Activated naive CD8-positive, alpha-beta T cell treated with anti-CD3 and anti-CD28 coated beads, Interleukin-2, amount 10 ng/mL, durations not matched to agents 7 days and 5 days (primary cell): ENCODE data around the gene MAP3K10. TPM values are rescaled to one million over a fixed set of nuclear protein-coding genes. Genes with fewer than 3 reads are reported as not detected.
"Not testable (repeated sequence)": the region's sequence is repeated elsewhere in the genome, so short reads cannot be mapped to it uniquely, and the experiment has no call there.

Experiments used
- ATAC-seq: fragments of 150-1000 bp; cut with Tn5 transposase; one replicate; pipeline ENCODE4 v1.10.0; 2021; ENCODE audit warnings: low read depth, moderate library complexity
- POLR2A ChIA-PET: fragments of 350-600 bp; sonication (Branson Sonifier 250); formaldehyde crosslinking; loops from one replicate; lab custom pipeline; 2021; ENCODE audit warnings: antibody characterized with exemption; lab: Charles Lee
- DNase-seq: peaks from one replicate; pipeline ENCODE4 v3.0.0; 2021
- H3K27ac Mint-ChIP-seq: one replicate; pipeline ENCODE4 v1.8.0; 2022; ENCODE audit warnings: mild to moderate bottlenecking, mixed read lengths
- H3K27me3 Mint-ChIP-seq: one replicate; pipeline ENCODE4 v1.8.0; 2022; ENCODE audit warnings: mild to moderate bottlenecking, moderate library complexity, mixed read lengths
- H3K36me3 Mint-ChIP-seq: one replicate; pipeline ENCODE4 v1.8.0; 2021; ENCODE audit warnings: mild to moderate bottlenecking, mixed read lengths
- H3K4me1 Mint-ChIP-seq: one replicate; pipeline ENCODE4 v1.8.0; 2021; ENCODE audit warnings: mixed read lengths
- H3K4me3 Mint-ChIP-seq: one replicate; pipeline ENCODE4 v1.8.0; 2022; ENCODE audit warnings: mild to moderate bottlenecking, moderate library complexity, mixed read lengths
- H3K9me3 Mint-ChIP-seq: one replicate; pipeline ENCODE4 v1.8.0; 2021; ENCODE audit warnings: mixed read lengths
- total RNA-seq, 2 experiments: library from RNA; stranded (reverse); gene quantifications; one replicate each; pipeline ENCODE4 v1.2.3, GENCODE V29; 2021

Gene MAP3K10
- total RNA-seq, 2 experiments from 2014 or later: 25.6 to 26.4 TPM

GRCh38 chr19:40157059-40157458 lies 34.2 kb upstream of the MAP3K10 start:
- Mint-ChIP-seq H3K36me3 (no peaks in the 10 kb centered on the region), H3K4me1 (peaks cover 5% of the 10 kb centered on the region), H3K27ac (no peak overlapping the region), H3K27me3 (no peaks in the 10 kb centered on the region), H3K9me3 (no peaks in the 10 kb centered on the region), H3K4me3 (no peak overlapping the region)
- POLR2A ChIA-PET: interaction anchor here (0.6 kb wide), 1 partner anchor 17 kb away, joined by 3 read pairs; no protein-coding TSS in a partner anchor
- ATAC-seq: no peak
- DNase-seq: no peak

- Mint-ChIP-seq H3K4me1 (peaks cover 10% of the 10 kb centered on the region), H3K4me3 (no peak overlapping the region), H3K9me3 (no peaks in the 10 kb centered on the region), H3K36me3 (no peaks in the 10 kb centered on the region), H3K27me3 (no peaks in the 10 kb centered on the region), H3K27ac (no peak overlapping the region)
- POLR2A ChIA-PET: no interaction called here
- no peak for ATAC-seq
- DNase-seq: no peak
Observed at GRCh38 chr19:40159744-40160143, 31.5 kb upstream of the MAP3K10 start.

- Mint-ChIP-seq H3K4me1 (peaks cover 10% of the 10 kb centered on the region), H3K27ac (no peak overlapping the region), H3K9me3 (no peaks in the 10 kb centered on the region), H3K36me3 (no peaks in the 10 kb centered on the region), H3K27me3 (no peaks in the 10 kb centered on the region), H3K4me3 (no peak overlapping the region)
- no peak for ATAC-seq
- DNase-seq: no peak
- POLR2A ChIA-PET: no interaction called here
Observed at GRCh38 chr19:40162104-40162503, 29.1 kb upstream of the MAP3K10 start.

- no peak overlapping the region for H3K27ac Mint-ChIP-seq
- ATAC-seq (no peak), DNase-seq (no peak)
- POLR2A ChIA-PET: interaction anchor here (0.7 to 1.1 kb wide), 2 partner anchors 20 to 116 kb away, joined by 3 to 4 read pairs; no protein-coding TSS in a partner anchor
- H3K4me3 Mint-ChIP-seq: no peak overlapping the region
- no peaks in the 10 kb centered on the region for H3K36me3 Mint-ChIP-seq
- no peaks in the 10 kb centered on the region for H3K27me3 Mint-ChIP-seq
- no peaks in the 10 kb centered on the region for H3K9me3 Mint-ChIP-seq
- peaks cover 10% of the 10 kb centered on the region for H3K4me1 Mint-ChIP-seq
Observed at GRCh38 chr19:40163541-40164129, 27.6 kb upstream of the MAP3K10 start.

- Mint-ChIP-seq H3K4me3 (no peak overlapping the region), H3K36me3 (no peaks in the 10 kb centered on the region), H3K27ac (no peak overlapping the region)
Observed at GRCh38 chr19:40165362-40165937, 25.8 kb upstream of the MAP3K10 start.

DNA sequence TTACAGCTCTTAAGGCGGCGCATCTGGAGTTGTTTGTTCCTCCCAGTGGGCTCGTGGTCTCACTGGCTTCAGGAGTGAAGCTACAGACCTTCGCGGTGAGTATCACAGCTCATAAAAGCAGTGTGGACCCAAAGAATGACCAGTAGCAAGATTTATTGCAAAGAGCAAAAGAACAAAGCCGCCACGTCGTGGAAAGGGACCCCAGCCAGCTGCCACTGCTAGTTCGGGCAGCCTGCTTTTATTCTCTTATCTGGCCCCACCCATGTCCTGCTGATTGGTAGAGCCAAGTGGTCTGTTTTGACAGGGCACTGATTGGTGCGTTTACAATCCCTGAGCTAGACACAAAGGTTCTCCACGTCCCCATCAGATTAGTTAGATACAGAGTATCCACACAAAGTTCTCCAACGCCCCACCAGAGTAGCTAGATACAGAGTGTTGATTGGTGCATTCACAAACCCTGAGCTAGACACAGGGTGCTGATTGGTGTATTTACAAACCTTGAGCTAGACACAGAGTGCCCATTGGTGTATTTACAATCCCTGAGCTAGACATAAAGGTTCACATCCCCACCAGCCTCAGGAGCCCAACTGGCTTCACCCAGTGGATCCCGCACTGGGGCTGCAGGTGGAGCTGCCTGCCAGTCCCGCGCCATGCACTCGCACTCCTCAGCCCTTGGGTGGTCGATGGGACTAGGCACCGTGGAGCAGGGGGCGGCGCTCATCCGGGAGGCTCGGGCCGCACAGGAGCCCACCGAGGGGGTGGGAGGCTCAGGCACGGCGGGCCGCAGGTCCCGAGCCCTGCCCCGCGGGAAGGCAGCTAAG lies 21.5 kb upstream of the MAP3K10 start:
- H3K4me1 Mint-ChIP-seq, H3K9me3 Mint-ChIP-seq, H3K36me3 Mint-ChIP-seq, H3K27me3 Mint-ChIP-seq, ATAC-seq, H3K4me3 Mint-ChIP-seq, H3K27ac Mint-ChIP-seq, DNase-seq: not testable (repeated sequence)
- POLR2A ChIA-PET: interaction anchor here (0.6 kb wide), 1 partner anchor 88 kb away, joined by 3 read pairs; no protein-coding TSS in a partner anchor

More at GRCh38 chr19:40165362-40165937, 25.8 kb upstream of the MAP3K10 start:
- Mint-ChIP-seq H3K9me3 (no peaks in the 10 kb centered on the region), H3K4me1 (peaks cover 10% of the 10 kb centered on the region), H3K27me3 (no peaks in the 10 kb centered on the region)
- POLR2A ChIA-PET: interaction anchor here (0.7 to 1.4 kb wide), 2 partner anchors 14 to 195 kb away, joined by 4 to 6 read pairs; partner anchors contain the start of gene PSMC4
- ATAC-seq (peak; percentile 91), DNase-seq (peak; percentile 80)

- not testable (repeated sequence) for DNase-seq, H3K9me3 Mint-ChIP-seq, H3K4me1 Mint-ChIP-seq, H3K36me3 Mint-ChIP-seq, H3K4me3 Mint-ChIP-seq, H3K27me3 Mint-ChIP-seq, ATAC-seq, H3K27ac Mint-ChIP-seq
- POLR2A ChIA-PET: interaction anchor here (0.6 kb wide), 1 partner anchor 89 kb away, joined by 3 read pairs; no protein-coding TSS in a partner anchor
Observed at GRCh38 chr19:40170303-40170989, 20.8 kb upstream of the MAP3K10 start.

DNA sequence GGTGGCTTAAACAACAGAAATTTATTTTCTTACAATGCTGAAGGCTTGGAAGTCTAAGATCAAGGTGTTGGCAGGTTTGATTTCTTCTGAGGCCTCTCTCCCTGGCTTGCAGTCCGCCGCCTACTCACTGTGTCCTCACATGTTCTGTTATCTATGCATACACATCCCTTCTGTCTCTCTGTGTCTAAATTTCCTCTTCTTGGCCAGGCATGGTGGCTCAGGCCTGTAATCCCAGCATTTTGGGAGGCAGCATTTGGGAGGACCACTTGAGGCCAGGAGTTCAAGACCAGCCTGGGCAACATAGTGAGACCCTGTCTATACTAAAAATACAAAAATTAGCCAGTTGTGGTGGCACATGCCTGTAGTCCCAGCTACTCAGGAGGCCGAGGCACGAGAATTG lies 19.9 kb upstream of the MAP3K10 start:
- H3K9me3 Mint-ChIP-seq, H3K27me3 Mint-ChIP-seq, H3K4me1 Mint-ChIP-seq, POLR2A ChIA-PET, ATAC-seq, DNase-seq, H3K36me3 Mint-ChIP-seq, H3K27ac Mint-ChIP-seq, H3K4me3 Mint-ChIP-seq: not testable (repeated sequence)

- H3K9me3 Mint-ChIP-seq: no peaks in the 10 kb centered on the region
- H3K27ac Mint-ChIP-seq: no peak overlapping the region
- H3K4me1 Mint-ChIP-seq: no peaks in the 10 kb centered on the region
Observed at GRCh38 chr19:40174092-40174491, 17.1 kb upstream of the MAP3K10 start.

GRCh38 chr19:40175820-40176219 lies 15.4 kb upstream of the MAP3K10 start:
- peaks cover 5% of the 10 kb centered on the region for H3K27me3 Mint-ChIP-seq
- no peak overlapping the region for H3K4me3 Mint-ChIP-seq
- no peak for ATAC-seq
- H3K4me1 Mint-ChIP-seq: no peaks in the 10 kb centered on the region
- DNase-seq: no peak
- POLR2A ChIA-PET: no interaction called here
- H3K27ac Mint-ChIP-seq: no peak overlapping the region
- H3K36me3 Mint-ChIP-seq: no peaks in the 10 kb centered on the region
- no peaks in the 10 kb centered on the region for H3K9me3 Mint-ChIP-seq

More at GRCh38 chr19:40174092-40174491, 17.1 kb upstream of the MAP3K10 start:
- DNase-seq: no peak
- Mint-ChIP-seq H3K36me3 (no peaks in the 10 kb centered on the region), H3K27me3 (peaks cover 5% of the 10 kb centered on the region), H3K4me3 (no peak overlapping the region)
- POLR2A ChIA-PET: no interaction called here
- ATAC-seq: no peak

- no peak overlapping the region for H3K4me3 Mint-ChIP-seq
- no peaks in the 10 kb centered on the region for H3K36me3 Mint-ChIP-seq
- peaks cover 2% of the 10 kb centered on the region for H3K27me3 Mint-ChIP-seq
- no peaks in the 10 kb centered on the region for H3K9me3 Mint-ChIP-seq
- DNase-seq (no peak), ATAC-seq (no peak)
- POLR2A ChIA-PET: no interaction called here
- H3K27ac Mint-ChIP-seq: no peak overlapping the region
- no peaks in the 10 kb centered on the region for H3K4me1 Mint-ChIP-seq
Observed at GRCh38 chr19:40177286-40178070, 13.7 kb upstream of the MAP3K10 start.

GRCh38 chr19:40178756-40179155 lies 12.5 kb upstream of the MAP3K10 start:
- H3K36me3 Mint-ChIP-seq: no peaks in the 10 kb centered on the region
- H3K4me3 Mint-ChIP-seq: no peak overlapping the region
- DNase-seq (no peak), ATAC-seq (no peak)
- H3K27me3 Mint-ChIP-seq: peaks cover 2% of the 10 kb centered on the region
- no peak overlapping the region for H3K27ac Mint-ChIP-seq
- H3K4me1 Mint-ChIP-seq: no peaks in the 10 kb centered on the region
- POLR2A ChIA-PET: interaction anchor here (0.6 kb wide), 1 partner anchor 13 kb away, joined by 6 read pairs; no protein-coding TSS in a partner anchor
- no peaks in the 10 kb centered on the region for H3K9me3 Mint-ChIP-seq
